Fibroblast of lung (primary cell): Measurements from ENCODE around the gene ADRM1.

ENCODE experiments used
- EZH2 ChIP-seq: IDR thresholded peaks from 2 replicates; pipeline ENCODE4 v1.5.1; 2012; ENCODE audit warnings: low read length, control low read depth, mild to moderate bottlenecking; ENCODE audit errors: missing control alignments
- TF ChIP-seq, protein P1 (sequence below), 2 donors: IDR thresholded peaks in 1 of 2; conservative IDR thresholded peaks in 1 of 2; 1 replicate in 1 of 2; 2 replicates in 1 of 2; pipeline ENCODE4 v1.5.1; 2011 to 2012; ENCODE audit warnings: low read length in 2 of 2, control low read depth in 1 of 2, inconsistent platforms in 1 of 2, low read depth in 1 of 2, mild to moderate bottlenecking in 1 of 2

- TF ChIP-seq, protein P1, sequence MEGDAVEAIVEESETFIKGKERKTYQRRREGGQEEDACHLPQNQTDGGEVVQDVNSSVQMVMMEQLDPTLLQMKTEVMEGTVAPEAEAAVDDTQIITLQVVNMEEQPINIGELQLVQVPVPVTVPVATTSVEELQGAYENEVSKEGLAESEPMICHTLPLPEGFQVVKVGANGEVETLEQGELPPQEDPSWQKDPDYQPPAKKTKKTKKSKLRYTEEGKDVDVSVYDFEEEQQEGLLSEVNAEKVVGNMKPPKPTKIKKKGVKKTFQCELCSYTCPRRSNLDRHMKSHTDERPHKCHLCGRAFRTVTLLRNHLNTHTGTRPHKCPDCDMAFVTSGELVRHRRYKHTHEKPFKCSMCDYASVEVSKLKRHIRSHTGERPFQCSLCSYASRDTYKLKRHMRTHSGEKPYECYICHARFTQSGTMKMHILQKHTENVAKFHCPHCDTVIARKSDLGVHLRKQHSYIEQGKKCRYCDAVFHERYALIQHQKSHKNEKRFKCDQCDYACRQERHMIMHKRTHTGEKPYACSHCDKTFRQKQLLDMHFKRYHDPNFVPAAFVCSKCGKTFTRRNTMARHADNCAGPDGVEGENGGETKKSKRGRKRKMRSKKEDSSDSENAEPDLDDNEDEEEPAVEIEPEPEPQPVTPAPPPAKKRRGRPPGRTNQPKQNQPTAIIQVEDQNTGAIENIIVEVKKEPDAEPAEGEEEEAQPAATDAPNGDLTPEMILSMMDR (conservative IDR thresholded peaks at IDR 0.05 in 1 of 2, IDR thresholded peaks at IDR 0.05 in 1 of 2; ENCODE audit: low read depth in 1 of 2, low read length in 2 of 2) = no peak
- TF ChIP-seq EZH2 = no peak
These were observed 31.2 kb downstream of the ADRM1 start for GRCh38 chr20:62333820-62334595.
